ENCODE data around the gene FBF1.

- TF ChIP-seq CTCF (conservative IDR thresholded peaks at IDR 0.05 in 1 of 2, IDR thresholded peaks at IDR 0.05 in 1 of 2; ENCODE audit: extremely low read depth in 1 of 2, insufficient read depth in 1 of 2, low read depth in 1 of 2, low read length in 2 of 2) (no peak), EZH2 (IDR thresholded peaks at IDR 0.05; ENCODE audit: borderline replicate concordance, low read length) (no peak)
These were observed 46.2 kb upstream of the FBF1 start for GRCh38 chr17:75987041-75987440.
